Measurements from ENCODE around the gene LPP. TPM values are rescaled to one million over a fixed set of nuclear protein-coding genes. Genes with fewer than 3 reads are reported as not detected.

LPP gene
- total and polyA plus RNA-seq, 2 of the 4 experiments (the other 2 are of a cell fraction), result 16.0 to 130 TPM

DNA sequence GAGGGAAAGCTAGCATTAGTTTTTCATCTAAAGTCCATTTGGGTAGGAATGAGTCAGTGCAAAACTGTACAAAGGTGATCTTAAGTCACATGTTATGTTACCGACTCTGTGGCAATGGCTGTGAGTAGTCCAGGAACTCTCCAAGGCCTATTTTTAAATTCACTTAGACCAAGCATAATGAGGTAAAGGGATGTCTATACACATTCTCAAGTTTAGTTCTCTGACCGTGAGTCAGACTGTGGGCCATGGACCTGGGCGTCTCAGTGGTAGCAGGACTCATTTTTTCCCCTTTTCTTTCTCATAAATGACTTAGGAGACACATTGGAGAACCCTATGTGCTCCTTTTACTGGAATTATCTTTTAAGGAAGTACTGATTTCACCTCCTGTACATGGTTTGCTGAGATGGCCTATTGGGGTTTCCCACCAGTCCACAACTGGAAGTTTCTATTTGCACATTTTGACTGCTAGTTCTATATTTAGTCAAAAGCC is 529.1 kb downstream of the LPP start:
- intact Hi-C loops (cut with micrococcal nuclease) (loop anchor here (10.0 kb wide), 2 partner anchors 272 to 462 kb away; no protein-coding TSS in a partner anchor), in situ Hi-C loops (cut with MboI; ENCODE audit: low sequenced_read_pairs) (loop anchor here (25.0 kb wide), 1 partner anchor 946 kb away; the partner anchor contains the start of gene BCL6), dilution Hi-C loops (cut with HindIII; ENCODE audit: low sequenced_read_pairs, unreplicated experiment) (no loop called here)
- no TSS peak for BruUV-seq (replicated peaks)
- Histone ChIP-seq H3K4me3 (ENCODE audit: insufficient read depth, low read depth, low read length) (no peak overlapping the region), H3K9ac (ENCODE audit: low read depth, low read length) (no peak overlapping the region), H2BK5ac (ENCODE audit: low read depth, low read length, poor library complexity, severe bottlenecking) (peak overlapping the region; percentile 46), H3K56ac (ENCODE audit: extremely low read depth, insufficient read depth, low read length) (no peak overlapping the region), H3K14ac (replicated peaks; ENCODE audit: low read depth, low read length) (peak overlapping the region; percentile 24; the same call in 1 of the 2 replicates), H3K4me1 (ENCODE audit: control insufficient read depth, insufficient read depth, low read length) (peaks cover 16% of the 10 kb centered on the region), H2AK5ac (ENCODE audit: low read depth, low read length) (no peak overlapping the region), H3K27ac (ENCODE audit: insufficient read depth, low read length) (no peak overlapping the region), H2BK15ac (ENCODE audit: low read depth, low read length) (no peak overlapping the region), H3K79me1 (ENCODE audit: low read depth in 1 of 2, low read length in 2 of 2) (peaks cover 46 to 86% of the 10 kb centered on the region in 2 experiments), H4K20me1 (ENCODE audit: insufficient read depth, low read length) (peaks cover 28% of the 10 kb centered on the region; the same call in 1 of the 2 replicates), H3K9me3 (ENCODE audit: control insufficient read depth, insufficient read depth, low read length) (no peaks in the 10 kb centered on the region), H3K23ac (ENCODE audit: low read depth, low read length) (peak overlapping the region; percentile 17; the same call in 1 of the 2 replicates), H2BK20ac (ENCODE audit: low read depth, low read length) (peak overlapping the region; percentile 31; the same call in 1 of the 2 replicates), H4K91ac (ENCODE audit: insufficient read depth, low read depth, low read length) (no peak overlapping the region), H4K8ac (ENCODE audit: low read depth in 2 of 2, low read length in 2 of 2) (peak overlapping the region in 1 of 2 experiments; percentile 20; a peak in 1 of 4 replicates), H2BK120ac (ENCODE audit: low read depth, low read length) (peak overlapping the region; percentile 64; the same call in 1 of the 2 replicates), H4K5ac (ENCODE audit: low read depth, low read length) (no peak overlapping the region; the same call in 1 of the 2 replicates), H3K27me3 (ENCODE audit: control insufficient read depth, insufficient read depth, low read length) (no peaks in the 10 kb centered on the region), H3K9me1 (ENCODE audit: insufficient read depth, low read length) (peaks cover 13% of the 10 kb centered on the region), H3K4ac (ENCODE audit: low read depth, low read length) (peak overlapping the region; percentile 42; the same call in 1 of the 2 replicates), H2AFZ (replicated peaks; ENCODE audit: low read length, poor library complexity) (no peak overlapping the region), H2AK9ac (replicated peaks; ENCODE audit: low read depth, low read length, poor library complexity) (no peak overlapping the region), H3K18ac (ENCODE audit: low read depth, low read length) (peak overlapping the region; percentile 25; the same call in 1 of the 2 replicates), H3K36me3 (ENCODE audit: control insufficient read depth, insufficient read depth, low read length) (no peaks in the 10 kb centered on the region), H3K4me2 (ENCODE audit: low read depth, low read length) (peak overlapping the region; percentile 23; the same call in 1 of the 2 replicates)
- POLR2A ChIA-PET (ENCODE audit: unreplicated experiment), result no interaction called here
- ATAC-seq (ENCODE audit: low read depth) (peak; percentile 91), DNase-seq (peak; percentile 99)
- no CpG with 5 or more reads among the region's 3 CpGs for WGBS, 2 experiments (ENCODE audit: extremely low coverage in 2 of 2, insufficient read length in 1 of 2)
- CTCF ChIA-PET, result no interaction called here
- TF ChIP-seq CHD1 (IDR thresholded peaks at IDR 0.05; ENCODE audit: low read depth, low read length) (no peak), BHLHE40 (IDR thresholded peaks at IDR 0.05; ENCODE audit: low read depth, low read length) (peak; percentile 74), MAFK (IDR thresholded peaks at IDR 0.05; ENCODE audit: low read depth, low read length) (no peak), RCOR1 (IDR thresholded peaks at IDR 0.05; ENCODE audit: insufficient replicate concordance, low read length) (no peak), FOS (IDR thresholded peaks at IDR 0.05; ENCODE audit: low read depth, low read length) (peak; percentile 67), MAZ (IDR thresholded peaks at IDR 0.05; ENCODE audit: borderline replicate concordance, low read depth, low read length) (no peak), POLR2A (IDR thresholded peaks at IDR 0.05; ENCODE audit: low read depth, low read length) (no peak), CEBPB (IDR thresholded peaks at IDR 0.05; ENCODE audit: low read depth, low read length) (peak; percentile 96), RAD21 (IDR thresholded peaks at IDR 0.05; ENCODE audit: low read length) (no peak), MXI1 (IDR thresholded peaks at IDR 0.05; ENCODE audit: borderline replicate concordance, low read depth, low read length) (no peak), SMC3 (IDR thresholded peaks at IDR 0.05; ENCODE audit: low read depth, low read length) (no peak), NFE2L2 (IDR thresholded peaks at IDR 0.05; ENCODE audit: low read depth, low read length) (no peak), RFX5 (IDR thresholded peaks at IDR 0.05; ENCODE audit: low read depth, low read length) (no peak)
- TF ChIP-seq, protein P1, sequence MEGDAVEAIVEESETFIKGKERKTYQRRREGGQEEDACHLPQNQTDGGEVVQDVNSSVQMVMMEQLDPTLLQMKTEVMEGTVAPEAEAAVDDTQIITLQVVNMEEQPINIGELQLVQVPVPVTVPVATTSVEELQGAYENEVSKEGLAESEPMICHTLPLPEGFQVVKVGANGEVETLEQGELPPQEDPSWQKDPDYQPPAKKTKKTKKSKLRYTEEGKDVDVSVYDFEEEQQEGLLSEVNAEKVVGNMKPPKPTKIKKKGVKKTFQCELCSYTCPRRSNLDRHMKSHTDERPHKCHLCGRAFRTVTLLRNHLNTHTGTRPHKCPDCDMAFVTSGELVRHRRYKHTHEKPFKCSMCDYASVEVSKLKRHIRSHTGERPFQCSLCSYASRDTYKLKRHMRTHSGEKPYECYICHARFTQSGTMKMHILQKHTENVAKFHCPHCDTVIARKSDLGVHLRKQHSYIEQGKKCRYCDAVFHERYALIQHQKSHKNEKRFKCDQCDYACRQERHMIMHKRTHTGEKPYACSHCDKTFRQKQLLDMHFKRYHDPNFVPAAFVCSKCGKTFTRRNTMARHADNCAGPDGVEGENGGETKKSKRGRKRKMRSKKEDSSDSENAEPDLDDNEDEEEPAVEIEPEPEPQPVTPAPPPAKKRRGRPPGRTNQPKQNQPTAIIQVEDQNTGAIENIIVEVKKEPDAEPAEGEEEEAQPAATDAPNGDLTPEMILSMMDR (conservative IDR thresholded peaks at IDR 0.05; ENCODE audit: low read depth, low read length), result no peak
- TF ChIP-seq, protein P2, sequence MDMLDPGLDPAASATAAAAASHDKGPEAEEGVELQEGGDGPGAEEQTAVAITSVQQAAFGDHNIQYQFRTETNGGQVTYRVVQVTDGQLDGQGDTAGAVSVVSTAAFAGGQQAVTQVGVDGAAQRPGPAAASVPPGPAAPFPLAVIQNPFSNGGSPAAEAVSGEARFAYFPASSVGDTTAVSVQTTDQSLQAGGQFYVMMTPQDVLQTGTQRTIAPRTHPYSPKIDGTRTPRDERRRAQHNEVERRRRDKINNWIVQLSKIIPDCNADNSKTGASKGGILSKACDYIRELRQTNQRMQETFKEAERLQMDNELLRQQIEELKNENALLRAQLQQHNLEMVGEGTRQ (IDR thresholded peaks at IDR 0.05; ENCODE audit: low read depth, low read length), result peak; percentile 60; the same call in 1 of the 2 replicates
